Osteoblast (primary cell): ENCODE results near the gene DEAF1. TPM values are rescaled to one million over a fixed set of nuclear protein-coding genes. Genes with fewer than 3 reads are reported as not detected.
A peak's percentile ranks its signal among the peaks of the same experiment; 100 is the strongest.
"Not testable (repeated sequence)": the region's sequence is repeated elsewhere in the genome, so short reads cannot be mapped to it uniquely, and the experiment has no call there.

ENCODE experiments used
- DNase-seq: peaks from one replicate; pipeline ENCODE4 v3.0.0; 2011; ENCODE audit warnings: low spot score, mixed read lengths; ENCODE audit not compliant: insufficient read length; ENCODE audit errors: missing footprints
- H2AFZ ChIP-seq: 2 replicates; pipeline ENCODE4 v1.6.0; 2011; ENCODE audit warnings: mild to moderate bottlenecking, low read length
- H3K27ac ChIP-seq: 2 replicates; pipeline ENCODE4 v1.5.1; 2011; ENCODE audit warnings: mild to moderate bottlenecking, low read depth, low read length, moderate library complexity
- H3K27me3 ChIP-seq: 2 replicates; pipeline ENCODE4 v1.6.0; 2012; ENCODE audit warnings: mild to moderate bottlenecking, control low read depth, inconsistent platforms, low read length, moderate library complexity; ENCODE audit not compliant: insufficient read depth
- H3K36me3 ChIP-seq: 2 replicates; pipeline ENCODE4 v1.5.1; 2011; ENCODE audit warnings: mild to moderate bottlenecking, low read length, control low read depth, moderate library complexity; ENCODE audit not compliant: insufficient read depth
- H3K4me1 ChIP-seq: 2 replicates; pipeline ENCODE4 v1.5.1; 2011; ENCODE audit warnings: mild to moderate bottlenecking, low read length, control low read depth, moderate library complexity; ENCODE audit not compliant: insufficient read depth
- H3K4me2 ChIP-seq: 2 replicates; pipeline ENCODE4 v1.6.0; 2011; ENCODE audit warnings: mild to moderate bottlenecking, low read length; ENCODE audit not compliant: insufficient read depth
- H3K4me3 ChIP-seq: fragments of 200-600 bp; sonication (generic); 3 replicates; pipeline ENCODE4 v1.5.1; 2012; ENCODE audit warnings: mild to moderate bottlenecking, low read length, inconsistent platforms; ENCODE audit not compliant: insufficient read depth
- H3K79me2 ChIP-seq: 2 replicates; pipeline ENCODE4 v1.6.0; 2012; ENCODE audit warnings: mild to moderate bottlenecking, low read length, control low read depth, inconsistent platforms; ENCODE audit not compliant: insufficient read depth
- H3K9me3 ChIP-seq: 2 replicates; pipeline ENCODE4 v1.5.1; 2011; ENCODE audit warnings: low read depth, low read length, control low read depth
- H4K20me1 ChIP-seq: 2 replicates; pipeline ENCODE4 v1.6.0; 2012; ENCODE audit warnings: mild to moderate bottlenecking, low read length, control low read depth; ENCODE audit not compliant: insufficient read depth
- total RNA-seq: library from RNA; depleted of rRNA; stranded (reverse); fragments of >200 nt; gene quantifications from 2 replicates; pipeline ENCODE4 v1.2.3, GENCODE V29; 2012
- TF ChIP-seq, protein P1 (sequence below): IDR thresholded peaks from 2 replicates; pipeline ENCODE4 v1.5.1; 2011; ENCODE audit warnings: mild to moderate bottlenecking, low read depth, low read length, moderate library complexity; ENCODE audit errors: extremely low read depth

The DEAF1 gene
- total RNA-seq, 1 donor: 44.2 TPM

DNA sequence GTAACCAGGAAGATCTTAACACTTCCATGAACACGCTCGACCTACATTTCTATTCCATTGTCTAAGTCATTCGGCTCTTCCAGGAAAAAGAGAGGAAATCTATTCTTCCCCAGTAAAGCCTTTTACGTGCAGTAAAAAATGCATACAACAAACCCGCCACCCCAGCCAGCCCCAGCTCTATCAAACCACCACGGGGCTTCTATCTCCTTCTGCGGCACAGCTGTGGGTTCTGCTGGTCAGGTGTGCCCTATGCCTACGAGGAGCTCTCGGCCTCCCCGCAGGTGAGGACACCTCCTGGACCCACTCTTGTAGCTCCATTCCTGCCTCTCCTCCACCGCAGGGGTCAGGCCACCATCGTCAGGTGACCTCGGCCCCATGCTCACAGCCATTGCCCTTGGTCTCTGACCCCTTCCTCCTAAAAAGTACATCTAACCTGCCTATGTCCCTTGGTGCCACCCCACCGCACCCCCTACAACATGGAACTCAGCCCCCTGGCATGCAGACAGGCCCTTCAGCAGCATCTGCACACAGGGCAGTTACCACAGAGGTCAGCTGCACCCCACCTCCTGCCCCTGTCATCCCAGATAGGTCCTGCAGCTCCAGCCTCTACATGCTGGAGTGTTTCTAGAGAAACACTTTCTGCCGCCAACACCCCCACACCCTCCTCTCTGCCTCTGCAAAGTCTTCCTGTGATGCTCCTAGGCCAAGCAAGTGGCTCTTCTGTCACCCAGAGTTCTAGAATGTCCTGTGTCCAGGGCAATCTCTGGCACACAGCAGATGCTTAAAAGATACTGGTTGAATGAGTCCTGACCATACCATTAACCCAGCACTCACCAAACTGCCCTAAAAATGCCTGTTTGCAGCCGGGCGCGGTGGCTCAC is 3.1 kb downstream of the DEAF1 start:
- no peaks in the 10 kb centered on the region for H3K27me3 ChIP-seq
- TF ChIP-seq, protein P1, sequence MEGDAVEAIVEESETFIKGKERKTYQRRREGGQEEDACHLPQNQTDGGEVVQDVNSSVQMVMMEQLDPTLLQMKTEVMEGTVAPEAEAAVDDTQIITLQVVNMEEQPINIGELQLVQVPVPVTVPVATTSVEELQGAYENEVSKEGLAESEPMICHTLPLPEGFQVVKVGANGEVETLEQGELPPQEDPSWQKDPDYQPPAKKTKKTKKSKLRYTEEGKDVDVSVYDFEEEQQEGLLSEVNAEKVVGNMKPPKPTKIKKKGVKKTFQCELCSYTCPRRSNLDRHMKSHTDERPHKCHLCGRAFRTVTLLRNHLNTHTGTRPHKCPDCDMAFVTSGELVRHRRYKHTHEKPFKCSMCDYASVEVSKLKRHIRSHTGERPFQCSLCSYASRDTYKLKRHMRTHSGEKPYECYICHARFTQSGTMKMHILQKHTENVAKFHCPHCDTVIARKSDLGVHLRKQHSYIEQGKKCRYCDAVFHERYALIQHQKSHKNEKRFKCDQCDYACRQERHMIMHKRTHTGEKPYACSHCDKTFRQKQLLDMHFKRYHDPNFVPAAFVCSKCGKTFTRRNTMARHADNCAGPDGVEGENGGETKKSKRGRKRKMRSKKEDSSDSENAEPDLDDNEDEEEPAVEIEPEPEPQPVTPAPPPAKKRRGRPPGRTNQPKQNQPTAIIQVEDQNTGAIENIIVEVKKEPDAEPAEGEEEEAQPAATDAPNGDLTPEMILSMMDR: no peak
- peaks cover 17% of the 10 kb centered on the region for H4K20me1 ChIP-seq
- DNase-seq: peak; percentile 50
- no peak overlapping the region for H3K4me3 ChIP-seq
- H3K9me3 ChIP-seq: no peaks in the 10 kb centered on the region
- H2AFZ ChIP-seq: no peak overlapping the region
- peaks cover 20% of the 10 kb centered on the region for H3K36me3 ChIP-seq
- H3K27ac ChIP-seq: no peak overlapping the region
- no peak overlapping the region for H3K4me2 ChIP-seq
- peaks cover 28% of the 10 kb centered on the region for H3K79me2 ChIP-seq
- H3K4me1 ChIP-seq: peaks cover 18% of the 10 kb centered on the region

DNA sequence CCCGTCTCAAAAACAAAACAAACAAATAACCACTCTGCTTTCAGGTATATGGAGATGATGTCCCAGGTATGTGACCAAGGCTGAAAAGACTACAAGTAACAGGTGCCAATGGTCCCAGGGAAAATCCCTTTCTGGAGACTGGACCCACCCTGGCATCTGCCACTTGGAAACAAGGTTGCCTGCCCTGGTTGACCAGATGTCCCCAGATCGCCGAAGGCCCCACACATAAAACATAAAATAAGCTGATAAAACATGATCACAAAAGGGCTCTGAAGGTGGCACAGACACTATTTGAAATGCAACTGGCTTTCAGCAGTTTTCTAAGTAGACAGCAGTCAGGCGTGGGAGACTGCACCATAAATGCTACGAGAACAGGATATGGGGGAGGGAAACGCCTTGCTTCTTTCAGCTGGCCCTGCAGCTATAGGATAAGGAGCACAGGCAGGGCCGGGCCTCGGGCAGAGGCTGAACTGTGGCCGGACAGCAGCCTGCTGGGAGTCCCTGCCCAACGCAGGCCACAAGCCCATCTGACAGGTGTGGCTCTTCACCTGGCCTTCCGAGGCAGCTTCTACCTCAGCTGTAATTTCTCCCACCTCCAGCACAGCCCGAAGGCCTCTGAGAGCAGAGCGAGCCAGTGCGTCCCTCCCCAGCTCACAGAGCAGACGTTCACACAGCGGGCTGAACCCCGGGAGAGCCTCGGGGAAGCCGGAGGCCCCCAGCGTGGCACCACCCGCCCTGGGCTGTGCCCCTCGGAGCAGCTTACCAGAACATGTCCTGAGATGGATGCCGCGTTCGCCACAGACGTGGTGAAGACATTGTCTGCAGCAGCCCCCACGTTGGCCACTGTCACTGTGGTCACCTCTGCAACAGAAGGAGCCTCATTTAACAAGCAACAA is 4.0 kb downstream of the DEAF1 start:
- Histone ChIP-seq H4K20me1 (peaks cover 17% of the 10 kb centered on the region), H3K36me3 (peaks cover 29% of the 10 kb centered on the region), H3K79me2 (peaks cover 28% of the 10 kb centered on the region), H3K4me2 (no peak overlapping the region), H3K27me3 (no peaks in the 10 kb centered on the region), H2AFZ (no peak overlapping the region), H3K4me1 (peaks cover 14% of the 10 kb centered on the region), H3K4me3 (no peak overlapping the region), H3K27ac (no peak overlapping the region), H3K9me3 (no peaks in the 10 kb centered on the region)
- TF ChIP-seq, protein P1: no peak
- DNase-seq: peak; percentile 68

DNA sequence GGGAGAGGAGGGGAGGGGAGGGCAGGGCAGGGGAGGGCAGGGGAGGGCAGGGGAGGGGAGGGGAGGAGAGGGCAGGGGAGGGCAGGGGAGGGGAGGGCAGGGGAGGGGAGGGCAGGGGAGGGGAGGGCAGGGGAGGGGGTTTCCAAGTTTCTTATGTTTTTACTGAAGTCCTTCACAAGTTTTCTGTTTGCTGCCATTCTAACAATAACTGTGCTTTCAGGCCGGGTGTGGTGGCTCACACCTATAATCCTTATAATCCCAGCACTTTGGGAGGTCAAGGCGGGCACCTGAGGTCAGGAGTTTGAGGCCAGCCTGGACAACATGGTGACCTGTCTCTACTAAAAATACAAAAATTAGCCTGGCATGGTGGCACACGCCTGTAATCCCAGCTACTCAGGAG is 4.8 kb downstream of the DEAF1 start:
- H3K27me3 ChIP-seq, H3K27ac ChIP-seq, H2AFZ ChIP-seq, DNase-seq, H3K9me3 ChIP-seq, H3K4me3 ChIP-seq, H3K4me2 ChIP-seq: not testable (repeated sequence)
- peaks cover 14% of the 10 kb centered on the region for H3K4me1 ChIP-seq
- H3K79me2 ChIP-seq: peaks cover 28% of the 10 kb centered on the region
- H3K36me3 ChIP-seq: peaks cover 29% of the 10 kb centered on the region
- H4K20me1 ChIP-seq: peaks cover 17% of the 10 kb centered on the region

DNA sequence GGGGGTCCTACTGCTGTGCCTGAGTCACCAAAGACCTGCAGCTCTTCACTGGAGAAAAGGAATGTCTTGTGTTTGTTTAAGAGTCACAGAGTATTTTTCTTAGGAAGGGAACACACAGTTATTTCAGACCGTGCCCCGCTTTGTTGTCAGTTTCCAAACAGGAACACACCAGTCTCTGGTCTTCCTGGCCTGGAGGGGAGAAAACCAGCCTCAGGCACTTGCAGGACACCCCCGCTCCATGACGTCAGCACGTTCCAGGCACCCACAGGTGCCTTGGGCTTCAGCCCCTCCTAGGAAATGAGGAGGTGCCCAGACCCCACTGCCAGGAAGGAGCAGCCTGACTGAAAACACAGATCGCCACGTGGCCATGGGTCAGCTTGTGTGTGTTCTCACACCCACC is 5.4 kb downstream of the DEAF1 start:
- DNase-seq: peak; percentile 66
- Histone ChIP-seq H3K4me1 (peaks cover 14% of the 10 kb centered on the region), H3K4me3 (no peak overlapping the region), H3K9me3 (no peaks in the 10 kb centered on the region), H3K79me2 (peaks cover 28% of the 10 kb centered on the region), H2AFZ (no peak overlapping the region), H3K36me3 (peaks cover 33% of the 10 kb centered on the region), H3K27ac (peak overlapping the region; percentile 17), H3K27me3 (no peaks in the 10 kb centered on the region), H4K20me1 (peaks cover 17% of the 10 kb centered on the region), H3K4me2 (no peak overlapping the region)
- TF ChIP-seq, protein P1: no peak
